HCT116 (cell line): ENCODE data around the gene GRM4.

Experiments used
- CBX3 ChIP-seq: IDR thresholded peaks from 2 replicates; pipeline ENCODE4 v1.6.1; 2012; ENCODE audit warnings: low read depth
- CTCF ChIP-seq, 3 experiments: fragments of 200-600 bp in 1 of 3; sonication (generic) in 1 of 3; IDR thresholded peaks in 2 of 3; conservative IDR thresholded peaks in 1 of 3; 2 replicates each; pipeline ENCODE4 v1.5.1; 2012 to 2017; ENCODE audit warnings: low read depth in 2 of 3, low read length in 2 of 3, antibody characterized with exemption in 1 of 3, borderline replicate concordance in 1 of 3, control low read depth in 1 of 3, mild to moderate bottlenecking in 1 of 3, mixed read lengths in 1 of 3, mixed run types in 1 of 3, moderate library complexity in 1 of 3; ENCODE audit not compliant: insufficient read depth in 1 of 3
- EGR1 ChIP-seq: IDR thresholded peaks from 2 replicates; pipeline ENCODE4 v1.6.1; 2012; ENCODE audit warnings: low read depth
- EZH2 ChIP-seq: fragments of 200-600 bp; sonication (generic); IDR thresholded peaks from 2 replicates; pipeline ENCODE4 v1.6.1; 2017; ENCODE audit warnings: antibody characterized with exemption, mixed run types
- POLR2A ChIP-seq: IDR thresholded peaks from 2 replicates; pipeline ENCODE4 v1.7.0; 2011; ENCODE audit warnings: borderline replicate concordance; ENCODE audit not compliant: insufficient read depth, insufficient read length; ENCODE audit errors: extremely low read depth
- REST ChIP-seq: IDR thresholded peaks from 2 replicates; pipeline ENCODE4 v1.6.1; 2012; ENCODE audit warnings: low read depth
- TCF7L2 ChIP-seq: IDR thresholded peaks from 2 replicates; pipeline ENCODE4 v1.7.0; 2011; ENCODE audit warnings: borderline replicate concordance, inconsistent platforms; ENCODE audit not compliant: insufficient read depth, insufficient read length; ENCODE audit errors: extremely low read depth
- YY1 ChIP-seq: IDR thresholded peaks from 2 replicates; pipeline ENCODE4 v1.6.1; 2011; ENCODE audit warnings: low read length, low read depth, moderate library complexity, mild to moderate bottlenecking; ENCODE audit not compliant: insufficient replicate concordance; ENCODE audit errors: extremely low read depth
- ZNF274 ChIP-seq: fragments of 200-500 bp; sonication (Bioruptor generic); IDR thresholded peaks from 2 replicates; pipeline ENCODE4 v1.6.1; 2014; ENCODE audit warnings: mild to moderate bottlenecking, low read depth, low read length, inconsistent platforms

GRCh38 chr6:34148631-34149451 is 3.0 kb upstream of the GRM4 start:
- TF ChIP-seq CBX3 (no peak), CTCF (IDR thresholded peaks at IDR 0.05 in 2 of 3, conservative IDR thresholded peaks at IDR 0.05 in 1 of 3; ENCODE audit: borderline replicate concordance in 1 of 3, insufficient read depth in 1 of 3, low read depth in 2 of 3, low read length in 2 of 3) (no peak), EZH2 (no peak), REST (no peak), ZNF274 (no peak), EGR1 (no peak), POLR2A (no peak), YY1 (no peak), TCF7L2 (no peak)
